Measurements from ENCODE around the gene ST7.

ST7 gene

GRCh38 chr7:116979430-116979829 lies 26.1 kb downstream of the ST7 start:
- DNase-seq = no peak

DNA sequence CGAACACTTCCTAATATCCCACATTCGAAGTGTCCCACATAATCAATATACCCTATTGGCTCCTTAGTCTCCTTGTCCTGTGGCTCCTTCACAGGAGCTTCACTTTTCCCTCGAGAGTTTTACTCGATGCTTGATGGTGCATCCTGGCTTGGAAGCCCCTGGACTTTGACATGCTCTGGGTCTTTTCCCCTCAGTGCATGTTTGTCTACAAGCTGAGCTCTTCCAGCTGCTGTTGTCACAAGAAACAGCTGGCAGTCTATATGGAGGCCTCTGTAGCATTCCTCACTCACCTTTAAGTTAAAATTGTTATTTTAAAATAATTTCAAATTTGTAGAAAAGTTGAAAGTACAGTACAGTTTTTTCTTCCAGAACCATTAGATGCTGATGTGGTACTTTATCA lies 27.1 kb downstream of the ST7 start:
- DNase-seq = no peak

GRCh38 chr7:116981939-116982338 lies 28.6 kb downstream of the ST7 start:
- DNase-seq = no peak

DNA sequence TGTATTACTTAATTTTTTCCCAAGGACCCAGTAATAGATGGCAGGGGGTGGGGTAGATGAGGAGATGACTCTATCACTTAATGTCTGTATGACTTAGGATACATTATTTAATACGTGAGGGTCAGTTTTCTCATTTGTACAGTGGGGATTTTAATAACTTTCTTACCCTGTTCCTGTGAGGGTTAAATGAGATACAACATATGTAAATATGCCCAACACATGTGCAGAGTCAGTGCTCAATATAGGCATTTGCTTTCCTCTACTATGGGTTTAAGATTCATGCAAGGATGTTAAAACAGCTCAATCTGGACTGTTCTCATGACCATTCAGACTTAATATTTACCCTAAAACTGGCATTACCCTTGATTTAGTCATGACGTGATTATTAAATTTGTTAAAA lies 31.2 kb downstream of the ST7 start:
- DNase-seq = no peak

DNA sequence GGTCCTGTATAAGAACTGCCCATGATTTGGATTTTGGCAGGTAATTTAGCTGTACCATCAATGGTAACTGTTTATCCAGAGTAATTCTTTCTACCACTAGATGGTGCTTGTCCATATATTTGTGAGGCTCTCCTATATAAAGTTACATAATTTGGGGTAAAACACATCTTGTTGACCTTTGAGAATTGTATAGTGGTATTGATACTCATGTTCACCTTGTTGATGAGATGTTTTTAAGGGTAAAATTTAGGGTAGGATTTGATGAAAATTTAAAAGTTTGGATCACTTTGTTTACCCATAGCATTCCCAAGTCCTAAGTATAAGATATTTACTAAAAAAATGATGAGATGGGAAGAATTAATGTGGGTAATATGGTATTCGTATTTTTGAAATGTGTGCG lies 31.6 kb downstream of the ST7 start:
- no peak for DNase-seq

DNA sequence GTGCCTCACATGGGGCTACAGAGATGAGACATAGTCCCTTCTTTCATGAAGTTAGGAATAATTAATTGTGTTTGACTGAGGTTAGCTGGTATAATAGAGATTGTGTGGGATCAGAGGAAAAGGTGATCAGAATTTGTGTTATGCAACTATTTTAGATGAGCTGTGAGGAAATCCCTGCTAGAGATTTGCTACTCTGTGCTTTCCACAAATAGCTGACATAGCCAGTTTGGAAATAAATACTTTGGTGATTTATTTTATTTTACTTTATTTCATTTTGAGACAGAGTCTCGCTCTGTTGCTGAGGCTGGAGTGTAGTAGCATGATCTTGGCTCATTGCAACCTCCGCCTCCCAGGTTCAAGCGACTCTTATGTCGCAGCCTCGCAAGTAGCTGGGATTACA lies 32.3 kb downstream of the ST7 start:
- DNase-seq = no peak

DNA sequence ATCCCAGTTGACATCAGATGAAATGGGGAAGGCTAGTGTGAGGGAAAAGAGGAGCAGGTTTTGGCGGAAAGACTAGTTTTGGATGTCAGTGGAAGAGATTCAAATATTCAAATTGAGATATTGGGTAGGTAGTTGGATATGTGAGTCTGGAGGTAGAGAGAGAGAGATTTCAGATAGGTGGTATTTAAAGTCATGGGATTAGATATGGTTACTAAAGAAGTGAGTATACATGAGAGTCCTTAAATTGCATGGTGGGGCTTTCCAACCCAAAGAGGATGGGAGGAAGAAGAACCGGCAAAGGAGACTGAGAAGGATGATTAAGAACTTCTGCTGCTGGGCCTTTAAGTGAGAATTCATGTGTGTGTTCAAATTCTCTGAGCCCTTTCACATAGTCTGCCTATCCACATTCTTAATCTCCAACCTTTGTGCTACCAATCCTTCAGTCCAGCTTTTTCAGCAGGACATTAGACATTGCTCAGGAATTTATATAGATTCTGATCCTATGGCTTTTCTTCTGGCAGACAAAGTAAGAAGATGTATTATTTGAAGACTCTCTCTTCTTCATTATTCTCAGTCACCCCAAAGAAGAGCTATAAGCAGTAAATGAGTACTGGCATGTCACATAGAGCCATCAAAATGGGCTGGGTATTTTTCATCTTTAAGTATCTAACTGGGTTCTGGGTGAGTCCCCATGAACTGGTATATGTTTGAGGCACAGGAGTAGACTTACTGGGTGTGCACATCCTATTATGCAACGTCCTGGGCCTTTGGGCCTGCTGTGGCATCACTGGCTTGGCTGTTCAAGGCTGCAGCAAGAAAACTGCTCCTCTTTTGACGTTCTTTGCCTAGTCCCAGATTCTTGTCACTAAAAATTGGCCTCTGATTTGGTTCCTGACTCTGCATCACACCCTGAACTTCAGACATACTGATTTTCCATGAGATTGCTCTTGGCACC lies 33.6 kb downstream of the ST7 start:
- no peak for DNase-seq

DNA sequence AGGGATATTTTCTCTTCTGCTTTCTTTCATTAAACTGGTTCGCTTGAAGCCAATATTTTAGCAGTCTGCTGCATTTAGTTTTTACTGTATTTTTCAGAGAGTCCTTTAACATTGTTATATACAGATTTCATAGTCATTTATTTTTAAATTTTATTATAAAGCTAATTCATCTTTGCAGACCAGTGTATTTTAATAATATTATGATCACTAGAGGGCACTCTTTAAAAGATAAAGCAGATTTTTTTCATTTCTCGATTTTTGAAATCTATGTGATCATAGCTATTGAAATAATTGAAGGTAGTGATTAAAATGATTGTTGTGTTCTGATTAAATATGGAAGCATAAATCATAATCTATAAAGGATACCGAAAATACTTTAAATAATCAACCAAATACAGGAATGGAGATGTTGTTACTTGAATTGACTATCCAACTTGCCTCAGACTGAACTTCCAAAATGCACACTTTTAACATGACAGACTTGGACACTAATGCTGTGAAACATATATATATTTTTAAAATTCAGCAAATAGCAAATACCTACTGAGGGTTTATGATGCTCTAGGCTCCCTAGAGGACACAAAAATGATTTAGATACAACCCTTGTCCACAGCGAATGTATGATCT lies 35.2 kb downstream of the ST7 start:
- no peak for DNase-seq

DNA sequence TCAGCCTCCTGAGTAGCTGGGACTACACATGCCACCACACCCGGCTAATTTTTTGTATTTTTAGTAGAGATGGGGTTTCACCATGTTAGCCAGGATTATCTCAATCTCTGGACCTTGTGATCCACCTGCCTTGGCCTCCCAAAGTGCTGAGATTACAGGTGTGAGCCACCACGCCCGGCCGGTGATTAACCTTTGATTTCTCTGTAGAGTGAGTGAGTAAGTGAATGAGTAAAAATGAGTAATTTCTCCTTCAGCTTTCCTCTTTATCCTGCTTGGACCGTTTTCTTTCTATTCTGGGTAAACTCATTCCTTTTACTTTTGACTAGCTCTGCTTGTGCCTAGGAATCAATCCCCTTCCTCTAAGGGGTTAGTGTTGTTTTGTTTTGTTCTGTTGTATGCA lies 36.8 kb downstream of the ST7 start:
- DNase-seq = no peak

- DNase-seq = no peak
Measured at GRCh38 chr7:116991233-116991632, 37.9 kb downstream of the ST7 start.

GRCh38 chr7:116994611-116995010 lies 41.3 kb downstream of the ST7 start:
- no peak for DNase-seq

DNA sequence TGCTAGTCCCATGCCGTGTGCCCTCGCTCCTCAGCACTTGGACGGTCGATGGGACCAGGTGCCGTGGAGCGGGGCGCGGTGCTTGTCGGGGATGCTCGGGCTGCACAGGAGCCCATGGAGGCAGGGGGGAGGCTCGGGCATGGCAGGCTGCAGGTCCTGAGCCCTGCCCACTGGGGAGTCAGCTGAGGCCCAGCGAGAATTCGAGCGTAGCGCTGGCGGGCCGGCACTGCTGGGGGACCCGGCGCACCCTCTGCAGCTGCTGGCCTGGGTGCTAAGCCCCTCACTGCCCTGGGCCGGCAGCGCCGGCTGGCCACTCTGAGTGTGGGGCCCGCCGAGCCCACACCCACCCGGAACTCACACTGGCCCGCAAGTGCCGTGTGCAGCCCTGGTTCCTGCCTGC lies 44.7 kb downstream of the ST7 start:
- no peak for DNase-seq

GRCh38 chr7:116998567-116999175 lies 45.4 kb downstream of the ST7 start:
- DNase-seq = no peak

DNA sequence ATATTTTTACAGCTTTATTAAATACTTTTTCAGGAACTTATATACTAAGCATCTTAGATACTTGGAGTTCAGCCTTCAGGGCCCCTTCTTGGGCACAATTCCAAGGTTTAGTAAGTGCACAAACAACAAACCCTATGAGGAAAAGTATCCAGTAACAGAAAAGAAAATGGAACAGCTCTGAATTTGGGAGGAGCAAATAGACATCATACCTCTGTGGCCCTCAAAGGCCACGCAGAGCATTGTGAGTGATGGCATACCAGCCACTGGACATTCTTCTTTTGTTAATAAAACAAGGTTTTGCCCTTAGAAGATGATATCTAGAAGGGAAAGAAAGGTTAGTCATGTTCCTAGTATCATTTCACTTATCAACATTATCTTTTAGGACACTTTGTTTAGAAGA lies 46.0 kb downstream of the ST7 start:
- DNase-seq = no peak

DNA sequence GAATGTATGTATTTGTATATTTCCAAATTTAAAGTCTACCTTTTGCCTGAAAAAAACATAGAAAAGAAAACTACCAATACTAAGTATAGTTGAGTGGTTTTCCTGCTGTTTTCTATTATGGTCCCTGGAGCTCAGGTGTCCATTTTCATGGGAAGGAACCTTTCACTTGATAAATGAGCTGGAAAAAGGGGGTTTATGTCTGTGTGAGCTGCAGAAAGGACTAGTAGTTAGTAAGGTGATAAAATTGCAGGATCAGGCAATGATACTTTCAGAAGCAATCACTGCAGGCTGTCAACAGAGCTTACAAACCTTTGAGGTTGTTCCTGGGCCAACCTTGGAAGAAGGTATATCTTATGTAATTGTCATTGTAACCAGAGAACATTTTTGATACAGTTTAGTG lies 48.0 kb downstream of the ST7 start:
- no peak for DNase-seq

DNA sequence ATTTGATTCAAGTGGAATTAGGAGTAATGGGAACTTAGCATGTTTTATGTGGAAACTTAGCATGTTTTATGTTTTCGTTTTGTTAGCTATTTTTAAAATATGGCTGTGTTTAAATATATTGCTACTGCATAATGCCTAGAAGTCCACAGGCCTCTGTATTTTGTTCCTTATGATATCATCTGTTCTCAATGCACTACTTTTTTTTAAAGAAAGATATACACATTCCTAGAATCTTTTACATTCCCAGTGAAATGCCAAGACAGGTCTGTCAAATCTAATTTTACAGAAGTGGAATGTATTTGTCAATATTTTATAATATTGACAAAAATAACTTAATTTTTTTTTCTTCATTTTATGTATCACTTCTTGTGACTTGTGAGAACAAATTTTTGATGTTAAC lies 51.6 kb downstream of the ST7 start:
- DNase-seq = no peak

DNA sequence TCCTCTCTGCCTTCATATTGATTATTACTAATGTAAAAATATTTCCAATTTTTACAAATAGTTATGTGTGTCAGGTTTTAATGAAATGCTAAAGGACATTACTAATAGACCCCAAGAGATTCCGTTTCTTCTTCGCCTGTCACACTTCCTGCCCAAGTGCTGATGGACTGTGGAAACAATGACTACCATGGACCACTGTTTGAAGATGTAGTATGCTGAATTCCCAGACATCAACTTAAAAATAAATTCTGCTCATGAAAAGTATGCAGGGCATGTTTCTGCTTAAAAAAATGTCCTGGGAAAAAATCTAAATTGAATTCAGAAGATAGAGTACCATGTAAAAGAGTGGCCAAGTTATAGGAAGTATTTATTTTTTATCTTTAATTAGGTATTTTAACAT lies 52.1 kb downstream of the ST7 start:
- DNase-seq = no peak

DNA sequence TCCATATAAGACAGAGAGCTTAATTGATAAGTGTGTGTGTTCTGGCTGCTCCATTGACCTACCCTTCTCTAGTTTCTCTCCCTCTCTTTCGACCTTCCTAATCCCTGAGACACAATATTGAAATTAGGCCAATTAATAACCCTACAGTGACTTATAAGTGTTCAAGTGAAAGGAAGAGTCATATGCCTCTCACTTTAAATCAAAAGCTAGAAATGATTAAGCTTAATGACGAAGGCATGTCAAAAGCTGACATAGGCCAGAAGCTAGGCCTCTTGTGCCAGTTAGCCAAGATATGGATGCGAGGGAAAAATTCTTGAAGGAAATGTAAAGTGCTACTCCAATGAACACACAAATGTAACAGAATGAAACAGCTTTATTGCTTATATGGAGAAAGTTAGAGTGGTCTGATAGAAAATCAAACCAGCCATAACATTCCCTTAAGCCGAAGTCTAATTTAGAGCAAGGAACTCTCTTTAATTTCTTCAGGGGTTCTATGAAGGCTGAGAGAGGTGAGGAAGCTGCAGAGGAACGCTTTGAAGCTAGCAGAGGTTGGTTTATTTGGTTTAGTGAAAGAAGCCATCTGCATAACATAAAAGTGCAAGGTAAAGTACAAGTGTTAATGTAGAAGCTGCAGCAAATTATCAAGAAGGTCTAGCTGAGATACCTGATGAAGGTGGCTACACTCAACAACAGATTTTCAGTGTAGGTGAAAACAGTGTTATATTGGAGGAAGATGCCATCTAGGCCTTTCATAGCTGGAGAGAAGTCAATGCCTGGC lies 53.8 kb downstream of the ST7 start:
- no peak for DNase-seq

- DNase-seq = no peak
Measured at GRCh38 chr7:117008118-117008885, 55.0 kb downstream of the ST7 start.

DNA sequence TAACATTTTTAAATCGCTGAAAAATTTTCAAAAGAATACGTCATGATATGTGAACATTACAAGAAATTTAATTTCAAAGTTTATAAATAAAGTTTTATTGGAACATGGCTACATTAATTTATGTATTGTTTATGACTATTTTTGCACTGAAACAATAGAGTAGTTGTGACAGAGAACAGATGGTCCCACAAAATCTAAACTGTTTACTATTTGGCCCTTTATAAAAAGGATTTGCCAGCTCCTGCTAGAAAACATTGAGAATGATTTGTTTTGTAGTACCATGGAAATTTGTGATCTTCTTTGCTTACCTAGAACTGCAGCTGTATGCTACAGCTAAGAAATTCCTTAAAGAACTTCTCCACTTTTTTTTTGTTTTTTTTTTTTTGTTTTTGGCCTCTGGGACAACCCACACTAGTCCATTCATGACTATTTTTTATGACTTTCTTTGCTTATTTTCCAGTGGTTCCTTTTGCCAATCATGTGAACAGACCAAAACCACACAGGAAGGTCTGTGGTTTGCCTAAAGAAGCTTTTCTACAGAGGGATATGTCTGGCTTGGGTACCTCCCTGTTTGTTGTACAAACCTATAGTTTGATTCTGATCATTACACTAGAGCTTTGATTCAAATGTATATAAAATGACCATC lies 55.7 kb downstream of the ST7 start:
- no peak for DNase-seq

DNA sequence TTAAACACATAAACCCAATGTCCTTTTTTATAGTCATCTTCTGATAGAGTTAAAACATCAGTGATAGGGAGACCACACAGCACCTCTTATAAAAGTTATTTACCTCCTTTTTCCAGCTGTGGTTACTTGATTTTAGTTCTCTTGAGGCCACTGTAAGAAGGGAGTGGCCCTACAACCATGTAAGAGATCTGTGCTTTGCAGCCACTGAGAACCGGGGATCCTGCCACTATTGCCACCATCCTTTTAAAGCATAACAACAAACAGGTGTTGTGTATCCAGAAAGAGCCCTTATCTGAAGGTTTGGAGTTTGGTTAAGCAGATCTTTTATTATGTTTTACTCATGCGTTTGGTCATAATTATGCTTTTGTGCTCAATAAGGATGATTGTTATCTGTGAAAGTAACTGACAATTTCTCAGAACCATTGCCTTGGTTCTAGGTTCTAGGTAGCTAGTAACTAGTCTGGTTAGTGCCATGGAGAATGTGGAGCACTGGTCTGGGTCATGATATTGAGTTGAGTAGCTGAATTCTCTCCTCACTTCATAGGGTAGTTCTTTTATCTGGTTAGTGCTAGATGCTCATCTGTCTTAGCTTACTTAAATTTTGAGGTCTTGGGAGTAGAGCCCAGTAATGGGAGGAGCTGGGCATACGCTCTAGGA lies 56.5 kb downstream of the ST7 start:
- no peak for DNase-seq
